Memory B cell (primary cell): Measurements from ENCODE around the gene TRIM2.

Experiments used
- ATAC-seq: fragments of 150-1000 bp; cut with Tn5 transposase; 2 replicates; pipeline ENCODE4 v1.10.0; 2021; ENCODE audit warnings: low read depth, mild to moderate bottlenecking, moderate library complexity
- DNase-seq, 2 donors: peaks; one replicate each; pipeline ENCODE4 v3.0.0; 2022; ENCODE audit warnings: low spot score in 2 of 2
- H3K27ac Mint-ChIP-seq: one replicate; pipeline ENCODE4 v1.8.0; 2022; ENCODE audit warnings: mild to moderate bottlenecking, moderate library complexity, mixed read lengths
- H3K27me3 Mint-ChIP-seq: one replicate; pipeline ENCODE4 v1.8.0; 2022; ENCODE audit warnings: mixed read lengths
- H3K36me3 Mint-ChIP-seq: one replicate; pipeline ENCODE4 v1.8.0; 2022; ENCODE audit warnings: mild to moderate bottlenecking, mixed read lengths
- H3K4me1 Mint-ChIP-seq: one replicate; pipeline ENCODE4 v1.8.0; 2022; ENCODE audit warnings: mixed read lengths
- H3K4me3 Mint-ChIP-seq: one replicate; pipeline ENCODE4 v1.8.0; 2022; ENCODE audit warnings: mild to moderate bottlenecking, moderate library complexity, mixed read lengths
- H3K9me3 Mint-ChIP-seq: one replicate; pipeline ENCODE4 v1.8.0; 2022; ENCODE audit warnings: mixed read lengths

TRIM2 gene

GRCh38 chr4:153371701-153372234, 167.5 kb downstream of the TRIM2 start:
- no peak overlapping the region for H3K4me3 Mint-ChIP-seq
- no peaks in the 10 kb centered on the region for H3K36me3 Mint-ChIP-seq
- H3K27me3 Mint-ChIP-seq = no peaks in the 10 kb centered on the region
- peaks cover 1% of the 10 kb centered on the region for H3K9me3 Mint-ChIP-seq
- no peaks in the 10 kb centered on the region for H3K4me1 Mint-ChIP-seq
- no peak overlapping the region for H3K27ac Mint-ChIP-seq
- DNase-seq = no peak
- no peak for ATAC-seq

- ATAC-seq = no peak
- Mint-ChIP-seq H3K36me3 (no peaks in the 10 kb centered on the region), H3K27ac (no peak overlapping the region), H3K9me3 (peaks cover 1% of the 10 kb centered on the region), H3K27me3 (no peaks in the 10 kb centered on the region), H3K4me1 (peaks cover 3% of the 10 kb centered on the region), H3K4me3 (no peak overlapping the region)
- DNase-seq = no peak
These were observed 168.8 kb downstream of the TRIM2 start for GRCh38 chr4:153372967-153373562.

DNA sequence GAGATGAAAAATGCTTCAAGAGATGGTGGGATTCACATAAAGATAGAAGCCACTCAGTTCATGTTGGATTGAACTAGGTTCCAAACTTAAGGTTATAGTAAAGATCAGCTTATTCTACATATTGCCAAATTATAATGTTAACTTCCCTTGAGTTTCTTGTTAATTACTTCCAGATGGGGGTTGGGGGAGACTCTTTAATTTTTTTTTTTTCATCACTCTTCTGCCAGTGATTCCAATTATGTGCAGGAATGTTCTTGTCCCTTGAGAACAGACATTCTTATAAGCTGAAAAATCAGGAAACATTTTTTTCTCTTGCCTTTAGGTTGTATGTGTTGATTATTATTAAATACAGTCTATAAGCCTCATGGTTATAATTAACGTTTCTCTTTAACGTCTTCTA, 170.2 kb downstream of the TRIM2 start:
- ATAC-seq = no peak
- H3K36me3 Mint-ChIP-seq = no peaks in the 10 kb centered on the region
- no peak overlapping the region for H3K27ac Mint-ChIP-seq
- peaks cover 1% of the 10 kb centered on the region for H3K9me3 Mint-ChIP-seq
- no peaks in the 10 kb centered on the region for H3K27me3 Mint-ChIP-seq
- no peak for DNase-seq
- peaks cover 9% of the 10 kb centered on the region for H3K4me1 Mint-ChIP-seq
- H3K4me3 Mint-ChIP-seq = no peak overlapping the region

GRCh38 chr4:153375303-153375702, 171.1 kb downstream of the TRIM2 start:
- H3K27me3 Mint-ChIP-seq = no peaks in the 10 kb centered on the region
- no peak overlapping the region for H3K27ac Mint-ChIP-seq
- H3K4me3 Mint-ChIP-seq = no peak overlapping the region
- peaks cover 1% of the 10 kb centered on the region for H3K9me3 Mint-ChIP-seq
- no peaks in the 10 kb centered on the region for H3K36me3 Mint-ChIP-seq
- DNase-seq = no peak
- no peak for ATAC-seq
- peaks cover 9% of the 10 kb centered on the region for H3K4me1 Mint-ChIP-seq

GRCh38 chr4:153383131-153383530, 178.9 kb downstream of the TRIM2 start:
- Mint-ChIP-seq H3K4me1 (peaks cover 6% of the 10 kb centered on the region), H3K27ac (no peak overlapping the region), H3K36me3 (no peaks in the 10 kb centered on the region), H3K9me3 (no peaks in the 10 kb centered on the region), H3K27me3 (no peaks in the 10 kb centered on the region), H3K4me3 (no peak overlapping the region)
- no peak for DNase-seq
- no peak for ATAC-seq

- Mint-ChIP-seq H3K27ac (no peak overlapping the region), H3K36me3 (no peaks in the 10 kb centered on the region), H3K27me3 (no peaks in the 10 kb centered on the region), H3K4me3 (no peak overlapping the region), H3K9me3 (no peaks in the 10 kb centered on the region), H3K4me1 (no peaks in the 10 kb centered on the region)
- no peak for ATAC-seq
- no peak for DNase-seq
These were observed 179.9 kb downstream of the TRIM2 start for GRCh38 chr4:153384160-153384559.

- no peaks in the 10 kb centered on the region for H3K27me3 Mint-ChIP-seq
- no peaks in the 10 kb centered on the region for H3K9me3 Mint-ChIP-seq
- no peak overlapping the region for H3K27ac Mint-ChIP-seq
- ATAC-seq (no peak), DNase-seq (no peak)
- no peak overlapping the region for H3K4me3 Mint-ChIP-seq
- no peaks in the 10 kb centered on the region for H3K4me1 Mint-ChIP-seq
- no peaks in the 10 kb centered on the region for H3K36me3 Mint-ChIP-seq
These were observed 181.5 kb downstream of the TRIM2 start for GRCh38 chr4:153385784-153386183.

DNA sequence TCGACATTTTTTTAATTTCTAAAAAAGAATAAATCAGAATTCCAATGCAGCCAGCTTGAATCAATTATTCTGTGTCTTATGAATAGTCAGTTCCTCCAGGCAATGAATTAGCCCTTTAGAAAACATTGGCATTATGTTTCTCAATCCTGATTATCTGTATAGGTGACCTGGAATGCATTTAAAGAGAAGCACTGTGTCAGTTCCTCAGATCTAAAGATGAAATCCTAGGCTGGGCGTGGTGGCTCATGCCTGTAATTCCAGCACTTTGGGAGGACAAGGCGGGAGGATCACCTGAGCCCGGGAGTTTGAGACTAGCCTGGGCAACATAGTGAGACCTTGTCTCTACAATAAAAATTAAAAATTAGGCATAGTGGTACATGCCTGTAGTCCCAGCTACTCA, 183.7 kb downstream of the TRIM2 start:
- no peaks in the 10 kb centered on the region for H3K36me3 Mint-ChIP-seq
- ATAC-seq (no peak), DNase-seq (no peak)
- H3K4me1 Mint-ChIP-seq = no peaks in the 10 kb centered on the region
- no peaks in the 10 kb centered on the region for H3K27me3 Mint-ChIP-seq
- H3K9me3 Mint-ChIP-seq = no peaks in the 10 kb centered on the region
- no peak overlapping the region for H3K4me3 Mint-ChIP-seq
- H3K27ac Mint-ChIP-seq = no peak overlapping the region
